OCI-LY7 (cell line): ENCODE measurements around the gene SH3RF1.

ENCODE experiments used
- CTCF ChIP-seq: fragments of 200-600 bp; sonication (generic); conservative IDR thresholded peaks from 2 replicates; pipeline ENCODE4 v1.5.1; 2014; ENCODE audit warnings: mild to moderate bottlenecking, antibody characterized with exemption, low read length, moderate library complexity, mixed read lengths
- EZH2phosphoT487 ChIP-seq: fragments of 200-600 bp; sonication (generic); IDR thresholded peaks from 2 replicates; pipeline ENCODE4 v1.6.1; 2018; ENCODE audit warnings: low read depth, borderline replicate concordance, mild to moderate bottlenecking, mixed run types, antibody characterized with exemption, low read length, moderate library complexity, mixed read lengths

GRCh38 chr4:169283114-169283509 is 12.4 kb upstream of the SH3RF1 start:
- TF ChIP-seq EZH2phosphoT487, result no peak
- no peak for TF ChIP-seq CTCF
